Activated naive CD4-positive, alpha-beta T cell treated with anti-CD3 and anti-CD28 coated beads, Interleukin-2, amount 50 U/mL, for 72 hours (primary cell): ENCODE data around the gene ZIC2. TPM values are rescaled to one million over a fixed set of nuclear protein-coding genes. Genes with fewer than 3 reads are reported as not detected.

ENCODE experiments used
- ATAC-seq, 2 donors: fragments of 150-1000 bp; cut with Tn5 transposase; 2 replicates each; pipeline ENCODE4 v1.10.0; 2021; ENCODE audit warnings: mild to moderate bottlenecking in 2 of 2, moderate library complexity in 2 of 2
- DNase-seq, 2 donors: peaks; one replicate each; pipeline ENCODE4 v3.0.0; 2021 to 2022; ENCODE audit warnings: low spot score in 2 of 2
- H3K27ac Mint-ChIP-seq, 2 donors: one replicate each; pipeline ENCODE4 v1.8.0; 2022; ENCODE audit warnings: mild to moderate bottlenecking in 2 of 2, mixed read lengths in 2 of 2
- H3K36me3 Mint-ChIP-seq, 2 donors: one replicate each; pipeline ENCODE4 v1.8.0; 2022; ENCODE audit warnings: mixed read lengths in 2 of 2
- H3K9me3 Mint-ChIP-seq, 2 donors: one replicate each; pipeline ENCODE4 v1.8.0; 2022; ENCODE audit warnings: mixed read lengths in 2 of 2
- total RNA-seq, 2 donors: library from RNA; stranded (reverse); gene quantifications; one replicate each; pipeline ENCODE4 v1.2.3, GENCODE V29; 2022

Gene ZIC2
- total RNA-seq, 2 donors from 2014 or later, result 0.10 TPM; not detected in 1

GRCh38 chr13:99987154-99988019, 5.8 kb downstream of the ZIC2 start:
- H3K27ac Mint-ChIP-seq, result no peak overlapping the region
- peaks cover 13 to 23% of the 10 kb centered on the region in 2 donors for H3K36me3 Mint-ChIP-seq
- no peak for ATAC-seq
- no peaks in the 10 kb centered on the region for H3K9me3 Mint-ChIP-seq
- no peak for DNase-seq

- Mint-ChIP-seq H3K9me3 (peaks cover 0 to 5% of the 10 kb centered on the region in 2 donors), H3K36me3 (peaks cover 13 to 22% of the 10 kb centered on the region in 2 donors), H3K27ac (no peak overlapping the region)
- ATAC-seq, result no peak
- DNase-seq, result no peak
Observed at GRCh38 chr13:99988529-99989275, 7.1 kb downstream of the ZIC2 start.

- no peak for DNase-seq
- peaks cover 0 to 5% of the 10 kb centered on the region in 2 donors for H3K9me3 Mint-ChIP-seq
- ATAC-seq, result peak in 1 of 2 donors; percentile 36
Observed at GRCh38 chr13:99989276-99990125, 7.9 kb downstream of the ZIC2 start.

GRCh38 chr13:99990126-99990977, 8.8 kb downstream of the ZIC2 start:
- Mint-ChIP-seq H3K27ac (no peak overlapping the region), H3K36me3 (peaks cover 17 to 19% of the 10 kb centered on the region in 2 donors), H3K9me3 (peaks cover 5 to 6% of the 10 kb centered on the region in 2 donors)
- DNase-seq (no peak), ATAC-seq (no peak)

More at GRCh38 chr13:99989276-99990125, 7.9 kb downstream of the ZIC2 start:
- Mint-ChIP-seq H3K36me3 (peaks cover 13 to 14% of the 10 kb centered on the region in 2 donors), H3K27ac (no peak overlapping the region)

- Mint-ChIP-seq H3K9me3 (peaks cover 5 to 14% of the 10 kb centered on the region in 2 donors), H3K36me3 (peaks cover 17 to 23% of the 10 kb centered on the region in 2 donors)
Observed at GRCh38 chr13:99991013-99991827, 9.6 kb downstream of the ZIC2 start.

GRCh38 chr13:99991828-99992775, 10.5 kb downstream of the ZIC2 start:
- Mint-ChIP-seq H3K27ac (no peak overlapping the region), H3K9me3 (peaks cover 5 to 15% of the 10 kb centered on the region in 2 donors), H3K36me3 (peaks cover 16 to 28% of the 10 kb centered on the region in 2 donors)
- DNase-seq, result no peak
- ATAC-seq, result no peak

More at GRCh38 chr13:99991013-99991827, 9.6 kb downstream of the ZIC2 start:
- ATAC-seq (no peak), DNase-seq (no peak)
- H3K27ac Mint-ChIP-seq, result no peak overlapping the region

- peaks cover 16 to 28% of the 10 kb centered on the region in 2 donors for H3K36me3 Mint-ChIP-seq
- H3K9me3 Mint-ChIP-seq, result peaks cover 5 to 15% of the 10 kb centered on the region in 2 donors
- H3K27ac Mint-ChIP-seq, result no peak overlapping the region
- no peak for DNase-seq
- no peak for ATAC-seq
Observed at GRCh38 chr13:99992949-99993351, 11.4 kb downstream of the ZIC2 start.

- no peak for ATAC-seq
- H3K36me3 Mint-ChIP-seq, result peaks cover 16 to 28% of the 10 kb centered on the region in 2 donors
- peaks cover 5 to 15% of the 10 kb centered on the region in 2 donors for H3K9me3 Mint-ChIP-seq
- no peak overlapping the region for H3K27ac Mint-ChIP-seq
- no peak for DNase-seq
Observed at GRCh38 chr13:99993660-99994637, 12.4 kb downstream of the ZIC2 start.

GRCh38 chr13:99994638-99995020, 13.0 kb downstream of the ZIC2 start:
- peaks cover 16 to 28% of the 10 kb centered on the region in 2 donors for H3K36me3 Mint-ChIP-seq

GRCh38 chr13:99995104-99995588, 13.6 kb downstream of the ZIC2 start:
- H3K9me3 Mint-ChIP-seq, result peaks cover 5 to 15% of the 10 kb centered on the region in 2 donors
- DNase-seq (no peak), ATAC-seq (no peak)
- no peak overlapping the region for H3K27ac Mint-ChIP-seq
- H3K36me3 Mint-ChIP-seq, result peaks cover 12 to 28% of the 10 kb centered on the region in 2 donors

More at GRCh38 chr13:99994638-99995020, 13.0 kb downstream of the ZIC2 start:
- no peak overlapping the region for H3K27ac Mint-ChIP-seq
- DNase-seq (no peak), ATAC-seq (no peak)
- peaks cover 5 to 15% of the 10 kb centered on the region in 2 donors for H3K9me3 Mint-ChIP-seq

- no peak overlapping the region for H3K27ac Mint-ChIP-seq
- no peak for DNase-seq
- peaks cover 5 to 15% of the 10 kb centered on the region in 2 donors for H3K9me3 Mint-ChIP-seq
- H3K36me3 Mint-ChIP-seq, result peaks cover 9 to 28% of the 10 kb centered on the region in 2 donors
- no peak for ATAC-seq
Observed at GRCh38 chr13:99995589-99996380, 14.2 kb downstream of the ZIC2 start.

GRCh38 chr13:99996381-99996973, 14.9 kb downstream of the ZIC2 start:
- Mint-ChIP-seq H3K27ac (no peak overlapping the region), H3K9me3 (peaks cover 5 to 15% of the 10 kb centered on the region in 2 donors), H3K36me3 (peaks cover 9 to 28% of the 10 kb centered on the region in 2 donors)
- ATAC-seq (no peak), DNase-seq (no peak)
